ENCODE measurements around the gene OSBPL3.

DNA sequence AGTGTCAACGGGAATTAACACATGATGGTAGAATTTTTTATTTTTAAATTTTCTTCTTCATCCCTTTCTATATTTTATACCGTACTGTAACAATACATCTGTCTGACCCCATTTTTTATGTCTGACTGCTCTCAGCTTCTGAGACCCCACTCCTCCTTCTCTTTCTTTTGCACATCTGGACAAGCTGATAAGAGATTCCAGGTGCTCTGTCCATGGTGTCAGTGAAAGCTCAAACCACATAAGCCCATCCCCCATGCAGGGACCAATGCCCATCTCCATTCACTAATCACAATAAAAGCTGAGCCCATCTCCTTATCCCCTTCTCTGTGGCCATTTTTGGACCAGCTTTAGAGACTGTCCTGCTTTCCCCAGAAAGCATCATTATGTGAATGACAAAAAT lies 231.5 kb downstream of the OSBPL3 start:
- TF ChIP-seq, protein P1, sequence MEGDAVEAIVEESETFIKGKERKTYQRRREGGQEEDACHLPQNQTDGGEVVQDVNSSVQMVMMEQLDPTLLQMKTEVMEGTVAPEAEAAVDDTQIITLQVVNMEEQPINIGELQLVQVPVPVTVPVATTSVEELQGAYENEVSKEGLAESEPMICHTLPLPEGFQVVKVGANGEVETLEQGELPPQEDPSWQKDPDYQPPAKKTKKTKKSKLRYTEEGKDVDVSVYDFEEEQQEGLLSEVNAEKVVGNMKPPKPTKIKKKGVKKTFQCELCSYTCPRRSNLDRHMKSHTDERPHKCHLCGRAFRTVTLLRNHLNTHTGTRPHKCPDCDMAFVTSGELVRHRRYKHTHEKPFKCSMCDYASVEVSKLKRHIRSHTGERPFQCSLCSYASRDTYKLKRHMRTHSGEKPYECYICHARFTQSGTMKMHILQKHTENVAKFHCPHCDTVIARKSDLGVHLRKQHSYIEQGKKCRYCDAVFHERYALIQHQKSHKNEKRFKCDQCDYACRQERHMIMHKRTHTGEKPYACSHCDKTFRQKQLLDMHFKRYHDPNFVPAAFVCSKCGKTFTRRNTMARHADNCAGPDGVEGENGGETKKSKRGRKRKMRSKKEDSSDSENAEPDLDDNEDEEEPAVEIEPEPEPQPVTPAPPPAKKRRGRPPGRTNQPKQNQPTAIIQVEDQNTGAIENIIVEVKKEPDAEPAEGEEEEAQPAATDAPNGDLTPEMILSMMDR (optimal IDR thresholded peaks at IDR 0.05 in 1 of 3, IDR thresholded peaks at IDR 0.05 in 1 of 3, conservative IDR thresholded peaks at IDR 0.05 in 1 of 3; ENCODE audit: extremely low read depth in 1 of 3, insufficient read depth in 2 of 3, low read length in 3 of 3), result no peak
- TF ChIP-seq EZH2 (IDR thresholded peaks at IDR 0.05; ENCODE audit: low read length), result no peak
